HFF-Myc (cell line): ENCODE data around the gene CD84.

ENCODE experiments used
- DNase-seq: peaks from one replicate; pipeline ENCODE4 v3.0.0-alpha.2; 2011; ENCODE audit warnings: low read depth; ENCODE audit errors: extremely low read depth
- H3K4me3 ChIP-seq: replicated peaks from 2 replicates; pipeline ENCODE4 v1.5.1; 2011; ENCODE audit warnings: low read depth, mild to moderate bottlenecking, control low read depth, low read length
- CTCF ChIP-seq: IDR thresholded peaks from 2 replicates; pipeline ENCODE4 v1.5.1; 2012; ENCODE audit warnings: mild to moderate bottlenecking, low read depth, low read length, control low read depth; ENCODE audit errors: missing control alignments

CD84 gene

GRCh38 chr1:160608941-160609340 lies 29.6 kb upstream of the CD84 start:
- no peak for TF ChIP-seq CTCF
- no peak for DNase-seq
- no peak overlapping the region for H3K4me3 ChIP-seq

GRCh38 chr1:160608514-160608913 lies 29.2 kb upstream of the CD84 start:
- H3K4me3 ChIP-seq, result no peak overlapping the region
- no peak for DNase-seq
- TF ChIP-seq CTCF, result no peak

- no peak overlapping the region for H3K4me3 ChIP-seq
- DNase-seq, result no peak
- no peak for TF ChIP-seq CTCF
Measured at GRCh38 chr1:160608057-160608456, 28.8 kb upstream of the CD84 start.

GRCh38 chr1:160607672-160608032 lies 28.4 kb upstream of the CD84 start:
- no peak for DNase-seq
- TF ChIP-seq CTCF, result no peak
- no peak overlapping the region for H3K4me3 ChIP-seq

GRCh38 chr1:160607011-160607671 lies 27.8 kb upstream of the CD84 start:
- peak; percentile 55 for TF ChIP-seq CTCF
- peak; percentile 35 for DNase-seq
- H3K4me3 ChIP-seq, result no peak overlapping the region

GRCh38 chr1:160606611-160607010 lies 27.3 kb upstream of the CD84 start:
- no peak for DNase-seq
- no peak overlapping the region for H3K4me3 ChIP-seq
- TF ChIP-seq CTCF, result no peak
